Left ventricle myocardium inferior (tissue), 1 donor: ENCODE measurements around the gene ZNF440. TPM values are rescaled to one million over a fixed set of nuclear protein-coding genes. Genes with fewer than 3 reads are reported as not detected.
"Not testable (repeated sequence)": the region's sequence is repeated elsewhere in the genome, so short reads cannot be mapped to it uniquely, and the experiment has no call there.

Experiments used
- DNase-seq: peaks from one replicate; pipeline ENCODE4 v3.0.0-alpha.2; 2020
- H3K27ac ChIP-seq: fragments of 200-600 bp; replicated peaks from 2 replicates; pipeline ENCODE4 v1.8.0; 2021
- H3K27me3 ChIP-seq: fragments of 200-600 bp; 2 replicates; pipeline ENCODE4 v1.8.0; 2021; ENCODE audit warnings: low read depth
- H3K36me3 ChIP-seq: fragments of 200-600 bp; 2 replicates; pipeline ENCODE4 v1.8.0; 2021
- H3K4me1 ChIP-seq: fragments of 200-600 bp; 2 replicates; pipeline ENCODE4 v1.8.0; 2021
- H3K4me3 ChIP-seq: fragments of 200-600 bp; 2 replicates; pipeline ENCODE4 v1.8.0; 2021; ENCODE audit warnings: mild to moderate bottlenecking, moderate library complexity
- H3K9me3 ChIP-seq: fragments of 200-600 bp; replicated peaks from 2 replicates; pipeline ENCODE4 v1.8.0; 2021
- intact Hi-C: fragments of 100-400 bp; cut with micrococcal nuclease; formaldehyde crosslinking; loops from one replicate; pipeline ENCODE4 v1.11.0; 2022
- total RNA-seq: library from RNA; stranded (reverse); fragmentation: NEBNext Ultra II Directional; extraction: Animal tissue kit (Norgen Biotek cat#: 25700); gene quantifications from one replicate; pipeline ENCODE4 v1.2.1, GENCODE V29; 2021
- TF ChIP-seq, protein P1 (sequence below): fragments of 200-600 bp; IDR thresholded peaks from 2 replicates; pipeline ENCODE4 v1.8.0; 2021; ENCODE audit warnings: antibody characterized with exemption, mild to moderate bottlenecking, borderline replicate concordance
- donor health status: DM: no; HTN: yes; CAD: no; lungs with severe emphysema.

The ZNF440 gene
- total RNA-seq, 1 donor from 2014 or later, result 3.7 TPM

GRCh38 chr19:11833541-11833940, 19.5 kb downstream of the ZNF440 start:
- Histone ChIP-seq H3K27me3 (no peaks in the 10 kb centered on the region), H3K36me3 (peaks cover 66% of the 10 kb centered on the region), H3K9me3 (peaks cover 81% of the 10 kb centered on the region), H3K4me3 (no peak overlapping the region), H3K27ac (no peak overlapping the region), H3K4me1 (peaks cover 5% of the 10 kb centered on the region)
- TF ChIP-seq, protein P1, sequence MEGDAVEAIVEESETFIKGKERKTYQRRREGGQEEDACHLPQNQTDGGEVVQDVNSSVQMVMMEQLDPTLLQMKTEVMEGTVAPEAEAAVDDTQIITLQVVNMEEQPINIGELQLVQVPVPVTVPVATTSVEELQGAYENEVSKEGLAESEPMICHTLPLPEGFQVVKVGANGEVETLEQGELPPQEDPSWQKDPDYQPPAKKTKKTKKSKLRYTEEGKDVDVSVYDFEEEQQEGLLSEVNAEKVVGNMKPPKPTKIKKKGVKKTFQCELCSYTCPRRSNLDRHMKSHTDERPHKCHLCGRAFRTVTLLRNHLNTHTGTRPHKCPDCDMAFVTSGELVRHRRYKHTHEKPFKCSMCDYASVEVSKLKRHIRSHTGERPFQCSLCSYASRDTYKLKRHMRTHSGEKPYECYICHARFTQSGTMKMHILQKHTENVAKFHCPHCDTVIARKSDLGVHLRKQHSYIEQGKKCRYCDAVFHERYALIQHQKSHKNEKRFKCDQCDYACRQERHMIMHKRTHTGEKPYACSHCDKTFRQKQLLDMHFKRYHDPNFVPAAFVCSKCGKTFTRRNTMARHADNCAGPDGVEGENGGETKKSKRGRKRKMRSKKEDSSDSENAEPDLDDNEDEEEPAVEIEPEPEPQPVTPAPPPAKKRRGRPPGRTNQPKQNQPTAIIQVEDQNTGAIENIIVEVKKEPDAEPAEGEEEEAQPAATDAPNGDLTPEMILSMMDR, result no peak
- intact Hi-C loops, result no loop called here
- DNase-seq, result no peak

DNA sequence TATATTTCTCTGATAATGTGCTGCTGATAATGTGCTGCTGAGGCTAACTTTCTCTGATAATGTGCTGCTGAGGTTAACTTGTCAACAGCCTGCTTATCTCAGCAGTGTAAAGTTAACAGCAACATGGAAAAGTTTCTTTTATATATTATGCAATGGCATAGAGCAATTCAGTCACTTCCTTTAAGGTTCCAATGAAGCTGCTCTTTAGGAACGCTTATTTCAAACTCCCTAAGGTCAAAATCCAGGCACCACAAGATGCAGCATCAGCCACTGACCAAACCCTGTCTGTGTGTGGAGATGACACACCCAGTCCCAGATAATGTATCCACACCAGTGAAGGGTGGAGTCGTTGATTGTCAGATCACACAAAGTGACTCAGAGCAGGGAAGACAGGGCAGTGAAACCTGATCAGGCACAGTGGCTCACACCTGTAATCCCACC, 21.6 kb downstream of the ZNF440 start:
- H3K9me3 ChIP-seq, result peaks cover 62% of the 10 kb centered on the region
- H3K27me3 ChIP-seq, intact Hi-C loops, DNase-seq, H3K4me1 ChIP-seq, H3K4me3 ChIP-seq, H3K27ac ChIP-seq: not testable (repeated sequence)
- peaks cover 46% of the 10 kb centered on the region for H3K36me3 ChIP-seq

- intact Hi-C loops, result no loop called here
- Histone ChIP-seq H3K36me3 (no peaks in the 10 kb centered on the region), H3K9me3 (no peaks in the 10 kb centered on the region), H3K4me1 (peaks cover 8% of the 10 kb centered on the region), H3K27ac (no peak overlapping the region), H3K4me3 (no peak overlapping the region), H3K27me3 (no peaks in the 10 kb centered on the region)
- TF ChIP-seq, protein P1, result no peak
- no peak for DNase-seq
These were observed 29.6 kb downstream of the ZNF440 start for GRCh38 chr19:11843722-11844121.

DNA sequence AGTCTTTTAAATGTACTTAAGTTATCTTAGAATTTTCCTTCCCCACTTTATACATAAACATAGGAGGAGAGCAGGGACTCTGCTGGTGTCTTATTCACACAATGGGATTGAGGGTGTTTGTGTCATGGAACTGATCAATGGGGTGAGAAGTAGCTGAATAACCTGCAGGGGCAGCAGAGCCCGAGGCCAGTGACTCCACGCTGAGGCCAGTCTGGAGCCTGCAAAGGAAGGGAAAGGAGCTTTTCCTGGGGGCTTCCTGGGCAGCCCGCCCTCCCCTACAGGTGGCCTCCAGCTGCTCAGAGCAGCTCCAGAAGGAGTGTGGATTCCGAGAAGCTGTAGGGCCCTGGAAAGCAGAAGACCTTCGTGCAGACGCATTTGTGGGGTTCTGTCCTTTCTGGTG, 33.5 kb downstream of the ZNF440 start:
- H3K36me3 ChIP-seq, H3K9me3 ChIP-seq, DNase-seq, H3K27ac ChIP-seq, H3K27me3 ChIP-seq, intact Hi-C loops, H3K4me3 ChIP-seq: not testable (repeated sequence)
- peaks cover 22% of the 10 kb centered on the region for H3K4me1 ChIP-seq

DNA sequence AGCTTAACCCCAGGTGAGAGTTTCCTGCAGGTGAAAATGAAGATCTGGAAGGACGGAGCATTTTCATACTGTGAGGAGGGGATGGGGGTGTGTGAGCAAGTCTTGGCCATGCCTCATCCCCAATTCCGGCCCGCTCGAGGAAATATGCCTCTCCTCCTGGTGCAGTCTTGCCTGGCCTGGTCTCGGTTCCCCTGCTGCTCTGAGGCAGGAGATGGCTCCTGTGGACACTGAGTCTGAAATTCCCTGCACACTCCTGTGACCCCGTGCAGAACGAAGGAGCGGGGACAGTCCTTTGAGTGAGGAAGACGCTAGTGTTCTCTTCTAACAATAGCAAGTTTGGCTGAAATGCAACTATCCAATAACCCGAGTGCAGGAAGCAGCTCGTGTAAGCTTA, 34.1 kb downstream of the ZNF440 start:
- no peak for DNase-seq
- no peaks in the 10 kb centered on the region for H3K36me3 ChIP-seq
- intact Hi-C loops, result no loop called here
- peak overlapping the region; percentile 81 for H3K4me3 ChIP-seq
- no peaks in the 10 kb centered on the region for H3K27me3 ChIP-seq
- H3K9me3 ChIP-seq, result no peaks in the 10 kb centered on the region
- peak overlapping the region; percentile 71 for H3K27ac ChIP-seq
- H3K4me1 ChIP-seq, result peaks cover 22% of the 10 kb centered on the region
- TF ChIP-seq, protein P1, result no peak

DNA sequence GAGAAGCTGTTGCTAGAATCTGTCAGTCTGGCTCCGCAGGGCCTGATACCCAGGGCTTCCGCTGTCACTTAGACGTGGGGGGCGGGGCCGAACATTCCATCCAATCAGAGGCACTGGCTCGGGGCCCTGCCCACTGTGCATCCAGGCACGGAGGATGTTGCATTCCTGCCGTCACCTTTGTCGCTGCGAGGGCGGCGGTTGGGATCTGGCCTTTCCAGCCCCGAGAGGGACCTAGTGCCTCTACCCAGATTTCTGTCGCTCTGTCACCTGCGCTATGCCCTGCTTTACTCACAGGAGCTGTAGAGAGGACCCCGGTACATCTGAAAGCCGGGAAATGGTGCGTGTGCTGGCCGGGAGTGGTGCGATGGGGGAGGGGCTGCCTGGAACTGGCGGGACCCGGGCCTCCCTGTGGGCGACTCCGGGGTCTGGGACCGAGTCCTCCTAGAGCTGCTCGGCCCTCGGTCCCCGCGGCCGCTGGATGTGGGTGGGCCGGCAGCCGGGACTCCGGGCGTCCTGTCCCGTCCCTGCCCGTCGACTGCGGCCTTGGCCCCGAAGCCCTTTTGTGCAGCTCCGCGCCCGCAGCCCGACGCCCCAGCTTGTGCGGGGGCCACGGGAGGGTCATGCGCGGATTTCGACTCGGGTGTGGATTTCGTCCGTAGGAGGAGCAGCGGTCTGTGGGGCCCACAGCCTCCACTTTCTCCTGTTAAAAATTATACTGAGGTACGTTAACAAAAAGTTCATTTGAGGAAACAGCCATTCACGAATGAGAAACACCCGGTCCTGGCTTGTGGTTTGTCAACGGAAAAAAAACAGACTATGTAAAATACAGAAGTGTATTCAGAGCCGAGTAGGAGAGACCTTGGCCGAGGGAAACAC, 34.8 kb downstream of the ZNF440 start, which contains the start of gene ZNF439:
Gene ZNF439 (plus strand): TSS at position 133 of the 876 bp plus-strand sequence. CDS start 142 bp downstream, at position 275.
- H3K4me3 ChIP-seq, result peak within 1 kb of the TSS; percentile 81
- H3K9me3 ChIP-seq, result no peaks in the 10 kb centered on the region
- H3K27ac ChIP-seq, result peak within 1 kb of the TSS; percentile 71
- no peaks in the 10 kb centered on the region for H3K27me3 ChIP-seq
- H3K4me1 ChIP-seq, result peaks cover 22% of the 10 kb centered on the region
- TF ChIP-seq, protein P1, result no peak
- DNase-seq, result peak; percentile 95
- no peaks in the 10 kb centered on the region for H3K36me3 ChIP-seq
- intact Hi-C loops, result no loop called here

DNA sequence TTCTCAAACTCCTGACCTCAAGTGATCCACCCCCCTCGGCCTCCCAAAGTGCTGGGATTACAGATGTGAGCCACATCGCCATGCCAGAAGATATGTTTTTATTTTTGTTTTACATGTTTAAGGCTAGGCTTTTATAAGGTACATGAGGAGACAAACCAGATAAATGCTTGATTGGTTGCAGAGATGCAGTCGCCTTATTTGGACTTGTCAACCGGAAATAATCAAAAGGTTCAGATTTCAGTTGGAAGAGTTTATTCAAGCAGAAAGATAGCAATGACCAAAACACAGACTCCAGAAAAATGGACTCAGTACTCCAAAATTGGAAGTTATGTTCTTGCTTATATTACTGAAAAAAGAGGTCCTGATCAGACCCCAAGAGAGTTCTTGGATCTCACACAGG, 36.2 kb downstream of the ZNF440 start:
- intact Hi-C loops, H3K9me3 ChIP-seq, H3K36me3 ChIP-seq, H3K27me3 ChIP-seq, H3K27ac ChIP-seq, DNase-seq, H3K4me3 ChIP-seq: not testable (repeated sequence)
- H3K4me1 ChIP-seq, result peaks cover 22% of the 10 kb centered on the region
